ENCODE measurements around the gene NPFFR1. TPM values are rescaled to one million over a fixed set of nuclear protein-coding genes. Genes with fewer than 3 reads are reported as not detected.

NPFFR1 gene
- total RNA-seq, 1 experiment from 2014 or later: not detected

DNA sequence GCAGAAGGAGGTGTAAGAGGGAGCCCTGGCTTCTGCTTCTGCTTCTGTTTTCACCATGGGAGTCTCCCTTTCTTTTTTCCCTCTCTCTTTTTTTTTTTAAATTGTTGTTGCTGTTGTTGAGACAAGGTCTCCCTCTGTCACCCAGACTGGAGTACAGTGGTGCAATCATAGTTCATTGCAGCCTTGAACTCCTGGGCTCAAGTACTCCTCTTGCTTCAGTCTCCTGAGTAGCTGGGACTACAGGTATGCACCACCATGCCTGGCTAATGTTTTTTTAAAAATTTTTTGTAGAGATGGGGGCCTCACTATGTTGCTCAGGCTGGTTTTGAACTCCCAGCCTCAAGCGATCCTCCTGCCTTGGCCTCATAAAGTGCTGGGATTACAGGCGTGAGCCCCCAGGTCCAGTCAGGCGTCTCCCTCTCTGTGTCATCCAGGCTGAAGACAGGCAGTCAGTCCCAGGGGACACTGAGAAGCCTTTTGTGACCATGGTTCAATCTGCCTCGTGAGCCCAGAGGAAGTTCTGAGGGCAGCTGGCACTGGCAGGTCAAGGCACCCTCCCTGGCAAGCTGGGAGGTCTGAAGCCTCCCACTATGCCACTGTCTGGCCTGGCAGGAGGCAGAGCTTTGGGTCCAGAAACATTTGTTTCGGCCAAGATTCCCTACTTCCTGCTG is 33.6 kb upstream of the NPFFR1 start:
- no peak for DNase-seq (ENCODE audit: extremely low read depth, low read depth)

DNA sequence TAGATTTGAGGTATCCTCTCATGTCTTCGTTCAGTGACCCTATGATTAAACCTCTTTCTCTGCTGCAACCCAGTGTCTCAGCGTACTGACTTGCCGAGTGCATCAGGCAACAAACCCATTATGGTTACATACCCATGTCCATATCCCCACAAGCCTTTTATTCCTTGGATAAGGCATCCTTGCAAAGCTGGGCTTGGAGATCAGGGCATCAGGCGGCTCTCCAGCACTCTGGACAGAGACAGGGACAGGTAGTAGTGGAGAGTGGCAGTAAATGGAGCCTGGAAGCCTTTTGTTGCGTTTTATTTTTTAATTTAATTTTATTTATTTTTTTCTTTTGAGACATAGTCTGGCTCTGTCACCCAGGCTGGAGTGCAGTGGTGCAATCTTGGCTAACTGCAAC is 32.0 kb upstream of the NPFFR1 start:
- DNase-seq (ENCODE audit: extremely low read depth, low read depth): no peak

DNA sequence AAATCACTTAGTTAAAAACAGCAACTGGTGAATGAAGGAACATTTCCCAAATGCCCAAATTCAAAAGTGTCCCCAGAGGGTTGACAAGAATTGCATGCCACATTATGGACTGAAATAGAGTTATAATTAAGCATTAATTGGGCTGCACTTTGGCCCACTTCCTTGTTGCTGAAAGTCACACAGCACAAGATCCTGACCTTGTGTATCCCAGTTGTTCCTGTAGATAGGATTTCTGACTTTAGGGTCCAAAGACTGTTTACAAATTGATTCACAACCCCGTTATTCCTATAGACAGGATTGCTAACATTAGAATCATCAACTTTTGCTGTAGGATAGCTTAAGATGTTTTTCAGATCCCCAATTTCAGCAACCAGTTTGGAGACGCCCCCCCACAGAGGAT is 31.5 kb upstream of the NPFFR1 start:
- no peak for DNase-seq (ENCODE audit: extremely low read depth, low read depth)

GRCh38 chr10:70312972-70313371 is 29.2 kb upstream of the NPFFR1 start:
- no peak for DNase-seq (ENCODE audit: extremely low read depth, low read depth)

DNA sequence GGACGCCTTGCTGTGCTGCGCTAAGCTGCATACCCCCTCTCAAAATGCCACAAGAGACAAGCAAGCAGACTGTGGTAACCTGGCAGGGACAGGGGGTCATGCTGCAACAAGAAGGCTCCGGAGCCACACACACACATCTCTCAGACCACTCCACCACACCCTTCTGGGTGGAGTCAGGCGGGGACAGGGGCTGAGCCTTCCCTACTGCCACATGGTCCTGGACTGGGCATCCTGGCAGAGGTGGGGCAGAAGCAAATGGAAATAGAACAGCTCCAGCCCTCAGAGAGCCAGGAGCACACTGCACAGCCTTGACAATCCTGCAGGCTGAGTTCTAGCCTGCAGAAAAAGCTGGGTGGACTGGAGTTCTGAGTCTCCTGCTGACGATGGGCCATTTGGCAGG is 28.4 kb upstream of the NPFFR1 start:
- DNase-seq (ENCODE audit: extremely low read depth, low read depth): no peak

DNA sequence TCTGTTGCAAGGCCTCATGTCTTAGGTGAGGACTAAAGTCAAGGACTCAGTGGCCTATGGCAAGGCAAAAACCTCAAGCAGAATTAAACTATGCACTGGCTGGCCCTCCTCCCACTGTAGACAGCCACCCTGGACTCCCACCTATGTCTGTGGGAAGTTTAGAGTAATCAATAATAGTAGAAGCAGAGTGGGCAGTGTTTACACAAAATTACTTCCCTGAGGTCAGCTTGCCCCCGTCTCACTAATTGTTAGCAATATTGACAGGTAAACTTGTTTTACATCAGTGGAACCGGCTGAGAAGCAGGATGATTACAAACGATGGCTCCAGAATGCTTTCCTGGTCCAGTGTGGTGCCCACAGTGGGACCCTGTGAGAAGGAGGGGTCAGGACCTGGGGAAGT is 27.9 kb upstream of the NPFFR1 start:
- DNase-seq (ENCODE audit: extremely low read depth, low read depth): no peak

DNA sequence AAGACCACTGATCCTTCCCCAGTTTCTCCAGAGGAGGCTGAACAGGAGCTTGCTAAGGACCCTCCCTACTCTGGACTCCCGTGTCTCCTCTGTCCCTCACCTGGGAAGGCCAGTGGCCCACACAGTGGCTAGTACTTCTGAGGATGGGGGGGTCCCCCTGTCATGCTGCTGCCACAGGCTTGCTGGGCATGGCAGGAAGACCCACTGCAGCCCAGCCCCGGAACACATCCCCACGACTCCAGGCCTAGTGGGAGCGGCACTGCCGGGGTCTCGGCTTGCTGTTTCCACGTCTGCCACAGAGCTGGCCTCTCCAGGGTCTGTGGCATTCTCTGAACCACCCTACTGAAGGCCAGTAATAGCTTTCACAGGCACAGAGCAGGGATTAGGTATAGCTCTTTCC is 25.9 kb upstream of the NPFFR1 start:
- no peak for DNase-seq (ENCODE audit: extremely low read depth, low read depth)

GRCh38 chr10:70308121-70309060 is 24.6 kb upstream of the NPFFR1 start:
- DNase-seq (ENCODE audit: extremely low read depth, low read depth): no peak

DNA sequence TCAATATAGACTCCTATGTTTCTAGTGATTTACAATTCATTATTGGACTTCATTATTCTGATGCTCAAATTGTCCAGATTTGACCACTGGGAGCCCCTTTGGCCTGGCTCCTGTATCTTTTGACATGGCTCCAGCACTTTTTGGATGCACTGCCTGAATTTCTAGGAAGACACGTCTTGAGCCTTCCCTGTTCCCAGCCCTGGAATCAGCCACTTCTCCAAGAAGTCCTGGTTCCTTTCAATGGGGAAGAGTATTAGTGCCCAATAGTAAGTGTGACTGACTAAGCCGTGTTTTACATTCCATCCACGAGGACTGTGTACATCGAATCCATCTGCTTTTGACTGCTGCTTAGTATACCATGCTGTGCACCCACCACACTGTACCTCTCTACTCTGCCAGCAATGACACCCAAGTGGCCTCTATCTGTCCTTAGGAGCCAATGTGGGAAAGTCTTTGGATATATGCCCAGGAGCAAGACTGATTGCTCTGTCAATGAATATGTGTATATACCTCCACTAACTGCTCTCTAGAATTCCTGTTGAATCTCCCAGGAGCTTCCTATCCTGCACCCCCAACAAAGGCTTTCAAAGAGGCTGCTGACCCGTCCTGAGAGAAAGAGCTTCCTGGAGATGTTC is 23.2 kb upstream of the NPFFR1 start:
- no peak for DNase-seq (ENCODE audit: extremely low read depth, low read depth)

GRCh38 chr10:70306181-70306705 is 22.4 kb upstream of the NPFFR1 start:
- no peak for DNase-seq (ENCODE audit: extremely low read depth, low read depth)

GRCh38 chr10:70303730-70304129 is 19.9 kb upstream of the NPFFR1 start:
- no peak for DNase-seq (ENCODE audit: extremely low read depth, low read depth)

DNA sequence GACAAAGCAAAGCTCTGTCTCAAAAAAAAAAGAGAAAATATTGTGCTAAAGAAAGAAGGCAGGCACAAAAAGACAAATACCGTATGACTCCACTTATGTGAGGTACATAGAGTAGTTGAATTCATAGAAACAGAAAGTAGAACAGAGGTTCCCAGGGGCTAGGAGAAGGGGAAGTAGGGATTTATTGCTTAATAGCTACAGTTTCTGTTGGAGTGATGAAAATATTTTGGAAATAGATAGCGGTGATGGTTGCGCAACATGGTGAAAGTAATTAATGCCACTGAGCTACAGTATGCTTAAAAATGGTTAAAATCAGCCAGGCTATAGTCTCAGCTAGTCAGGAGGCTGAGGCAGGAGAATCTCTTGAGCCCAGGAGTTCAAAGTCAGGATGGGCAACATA is 18.5 kb upstream of the NPFFR1 start:
- no peak for DNase-seq (ENCODE audit: extremely low read depth, low read depth)

DNA sequence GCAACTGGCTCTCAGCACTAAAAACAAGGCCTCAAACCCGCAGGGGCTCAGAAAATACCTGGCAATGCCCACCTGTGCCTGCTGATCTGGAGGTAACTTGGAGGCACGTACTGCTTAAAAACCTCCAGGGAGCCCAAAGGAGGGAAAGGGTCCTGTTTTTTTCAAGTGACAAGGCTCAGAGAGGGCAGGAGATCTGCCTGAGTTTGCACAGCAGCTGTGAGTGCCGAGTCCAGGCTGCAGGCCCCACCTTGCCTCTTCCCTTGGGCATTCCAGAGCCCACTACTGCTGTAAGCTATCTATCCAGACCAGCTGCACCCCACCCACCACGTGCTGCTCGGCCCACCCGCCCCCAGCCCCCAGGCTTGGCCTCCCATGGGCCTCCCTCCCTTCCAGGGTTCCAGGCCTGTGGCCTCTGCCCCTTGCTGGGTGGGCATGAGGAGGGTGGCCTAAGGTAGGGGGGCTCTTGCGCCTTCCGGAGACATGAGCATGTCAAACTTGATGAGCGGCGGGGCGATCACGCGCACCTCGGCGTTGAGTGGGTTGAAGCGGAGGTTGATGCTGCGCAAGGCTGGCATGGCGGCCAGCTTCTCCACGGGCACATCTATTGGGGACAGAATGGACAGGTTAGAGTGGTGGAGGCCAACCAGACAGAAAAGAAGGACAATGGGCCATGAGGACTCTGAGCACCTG is 17.2 kb upstream of the NPFFR1 start:
- no peak for DNase-seq (ENCODE audit: extremely low read depth, low read depth)

DNA sequence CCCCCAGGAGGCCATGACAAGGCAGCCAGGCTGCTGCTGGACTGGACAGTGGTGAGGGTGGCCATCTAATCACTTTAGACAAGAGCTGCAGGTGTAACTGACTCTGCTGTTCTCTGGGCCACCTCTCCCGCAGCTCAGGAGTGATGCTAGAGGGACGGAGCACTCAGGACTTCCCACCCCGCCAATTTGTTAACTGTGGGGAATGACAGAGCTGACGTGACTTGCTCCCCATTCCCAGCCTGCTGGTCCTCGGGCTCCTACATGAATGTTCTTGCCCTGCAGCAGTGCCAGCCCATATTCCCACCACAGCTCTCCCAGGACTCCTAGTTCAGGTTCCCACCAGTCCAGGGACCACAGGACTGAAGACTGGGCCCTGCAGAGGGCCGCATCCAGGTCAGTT is 16.7 kb upstream of the NPFFR1 start:
- DNase-seq (ENCODE audit: extremely low read depth, low read depth): no peak

GRCh38 chr10:70299876-70300275 is 16.1 kb upstream of the NPFFR1 start:
- no peak for DNase-seq (ENCODE audit: extremely low read depth, low read depth)

GRCh38 chr10:70298393-70298792 is 14.6 kb upstream of the NPFFR1 start:
- DNase-seq (ENCODE audit: extremely low read depth, low read depth): no peak

- no peak for DNase-seq (ENCODE audit: extremely low read depth, low read depth)
These were observed 13.4 kb upstream of the NPFFR1 start for GRCh38 chr10:70297224-70297623.

DNA sequence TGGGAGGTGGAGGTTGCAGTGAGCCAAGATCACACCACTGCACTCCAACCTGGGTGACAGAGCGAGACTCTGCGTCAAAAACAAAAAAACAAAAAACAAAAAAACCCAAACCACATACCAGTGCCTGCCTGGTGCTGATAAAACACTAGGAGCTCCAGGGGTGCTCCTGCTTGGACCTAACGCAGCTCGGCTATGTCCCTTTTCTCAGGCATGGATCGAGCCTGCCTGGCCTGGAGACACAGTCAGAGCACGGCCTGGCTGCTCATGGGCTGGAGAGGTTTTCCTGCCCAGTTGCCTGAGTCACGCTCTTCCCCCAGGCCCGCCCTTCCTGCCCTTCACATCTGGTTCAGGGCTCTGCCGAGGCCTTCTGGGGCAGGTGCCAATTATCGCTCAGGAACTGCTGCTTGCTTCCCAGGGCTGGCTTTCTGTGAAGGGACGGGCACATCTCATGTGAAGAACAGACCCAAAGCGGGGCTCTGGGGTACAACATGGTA is 12.6 kb upstream of the NPFFR1 start:
- DNase-seq (ENCODE audit: extremely low read depth, low read depth): peak; percentile 72

DNA sequence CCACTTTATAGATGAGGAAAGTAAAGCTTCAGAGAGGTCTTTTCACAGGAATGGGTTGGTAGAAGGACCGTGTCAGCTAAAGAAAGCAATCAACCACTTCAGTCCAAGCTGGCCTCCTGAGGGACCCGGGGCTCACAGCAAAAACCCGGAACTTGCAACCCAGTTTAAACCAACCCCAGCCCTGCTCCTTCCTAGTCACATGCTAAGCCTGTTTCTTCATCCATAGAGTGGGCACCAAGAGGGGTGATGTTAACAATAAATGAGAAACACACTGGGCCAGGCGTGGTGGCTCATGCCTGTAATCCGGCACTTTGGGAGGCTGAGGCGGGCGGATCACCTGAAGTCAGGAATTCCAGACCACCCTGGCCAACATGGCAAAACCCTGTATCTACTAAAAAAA is 12.1 kb upstream of the NPFFR1 start:
- DNase-seq (ENCODE audit: extremely low read depth, low read depth): no peak

- DNase-seq (ENCODE audit: extremely low read depth, low read depth): no peak
These were observed 11.5 kb upstream of the NPFFR1 start for GRCh38 chr10:70295321-70295720.

Measured in NCI-H460 (cell line).